Measurements from ENCODE around the gene MPO. TPM values are rescaled to one million over a fixed set of nuclear protein-coding genes. Genes with fewer than 3 reads are reported as not detected.

MPO gene
- total and polyA plus RNA-seq, 10 of the 15 experiments (the other 5 are each of a cell fraction or from before 2014, with no cell fraction given), result 0.06 to 0.49 (median 0.14) TPM

GRCh38 chr17:58264407-58265103 is 16.2 kb downstream of the MPO start:
- TF ChIP-seq YBX1 (IDR thresholded peaks at IDR 0.05), result no peak
- TF ChIP-seq MYC (IDR thresholded peaks at IDR 0.05; ENCODE audit: insufficient read depth, insufficient read length, insufficient replicate concordance, low read length, severe bottlenecking), result no peak
- TF ChIP-seq SP1 (IDR thresholded peaks at IDR 0.05; ENCODE audit: low read depth, low read length), result no peak
- no peak for TF ChIP-seq WRNIP1 (IDR thresholded peaks at IDR 0.05; ENCODE audit: borderline replicate concordance, low read depth, low read length)
- TF ChIP-seq TCF12 (IDR thresholded peaks at IDR 0.05; ENCODE audit: low read depth, low read length), result no peak
- TF ChIP-seq BMI1 (IDR thresholded peaks at IDR 0.05; ENCODE audit: borderline replicate concordance), result no peak
- TF ChIP-seq CHD4 (IDR thresholded peaks at IDR 0.05), result no peak
- no peak for TF ChIP-seq POU2F2 (IDR thresholded peaks at IDR 0.05; ENCODE audit: borderline replicate concordance, low read depth, low read length)
- TF ChIP-seq CHD2 (IDR thresholded peaks at IDR 0.05; ENCODE audit: borderline replicate concordance, low read depth, low read length), result no peak
- TF ChIP-seq SRF (IDR thresholded peaks at IDR 0.05; ENCODE audit: low read depth in 2 of 2, low read length in 2 of 2), result no peak
- TF ChIP-seq GABPA (IDR thresholded peaks at IDR 0.05; ENCODE audit: low read depth), result no peak
- no peak for TF ChIP-seq ZBTB33 (IDR thresholded peaks at IDR 0.05)
- no peak for TF ChIP-seq LARP7 (IDR thresholded peaks at IDR 0.05)
- Histone ChIP-seq H3K4me2 (ENCODE audit: control insufficient read depth, insufficient read depth) (no peak overlapping the region), H3K4me1 (ENCODE audit: control insufficient read depth, insufficient read depth, low read length) (no peaks in the 10 kb centered on the region), H3K79me2 (ENCODE audit: control insufficient read depth, insufficient read depth, low read length) (no peaks in the 10 kb centered on the region), H3K36me3 (ENCODE audit: control insufficient read depth in 2 of 2, insufficient read depth in 2 of 2, low read length in 1 of 2) (no peaks in the 10 kb centered on the region), H3K27ac (ENCODE audit: control insufficient read depth, insufficient read depth) (no peak overlapping the region), H3K9me3 (replicated peaks; ENCODE audit: control insufficient read depth, insufficient read depth, low read length) (no peaks in the 10 kb centered on the region), H3K4me3 (no peak overlapping the region), H3K27me3 (replicated peaks in 1 of 2; ENCODE audit: control insufficient read depth in 2 of 2, insufficient read depth in 2 of 2, low read length in 1 of 2) (peaks cover 2 to 7% of the 10 kb centered on the region in 2 experiments; a peak in 2 of 4 replicates), H3K9ac (ENCODE audit: control insufficient read depth, insufficient read depth, low read length) (no peak overlapping the region), H2AFZ (ENCODE audit: control insufficient read depth, low read depth, low read length) (no peak overlapping the region), H4K20me1 (ENCODE audit: control insufficient read depth, insufficient read depth) (no peaks in the 10 kb centered on the region)
- ATAC-seq (no peak), DNase-seq (ENCODE audit: low read depth, low spot score) (no peak), FAIRE-seq (no peak)
- intact Hi-C loops (cut with micrococcal nuclease; ENCODE audit: unreplicated experiment), result no loop called here
- CTCF ChIA-PET, result interaction anchor here (0.7 to 2.0 kb wide), 4 partner anchors 9 to 64 kb away, joined by 3 to 7 read pairs (median 3); no protein-coding TSS in a partner anchor
- 18% methylated on average over 6 of the region's 6 CpGs for WGBS (ENCODE audit: insufficient coverage, insufficient replicate concordance, low lambda C conversion rate, missing lambda C conversion rate)
- POLR2A ChIA-PET, result no interaction called here
- RAD21 ChIA-PET (ENCODE audit: unreplicated experiment), result no interaction called here
- BruUV-seq (replicated peaks), result no TSS peak
- in situ Hi-C loops (cut with MboI), result no loop called here
- SMC1A ChIA-PET (ENCODE audit: uncharacterized antibody, unreplicated experiment), result no interaction called here

Data from GM12878 (cell line).